Colon (tissue), 2 donors: Measurements from ENCODE around the gene GRIK3.

ENCODE experiments used
- FAIRE-seq: peaks from 2 replicates; lab custom pipeline; 2012; peaks lifted over from hg19 to GRCh38; lab: Jason Lieb, UNC
- donor health status: control.
- donor health status: control.

The GRIK3 gene

DNA sequence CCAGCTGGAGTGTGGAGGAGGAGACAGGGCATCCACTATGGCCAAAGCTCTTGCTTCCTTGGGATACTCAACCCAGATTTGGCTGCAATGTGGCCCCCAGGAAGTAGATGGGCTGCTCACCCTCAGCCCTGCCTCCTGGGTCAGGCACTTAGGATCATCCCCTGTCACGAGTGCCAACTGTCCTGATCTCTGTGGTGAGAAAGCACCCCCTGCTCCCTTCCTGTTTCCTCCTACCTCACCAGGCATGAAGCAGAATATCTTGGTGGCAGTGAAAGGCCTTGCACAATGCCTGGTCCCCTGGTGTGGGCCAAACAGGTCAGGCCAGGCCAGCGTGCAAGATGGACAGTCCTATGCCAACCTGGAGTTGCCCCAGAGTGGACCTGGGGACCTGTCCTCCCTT, 211.7 kb downstream of the GRIK3 start:
- no peak for FAIRE-seq

DNA sequence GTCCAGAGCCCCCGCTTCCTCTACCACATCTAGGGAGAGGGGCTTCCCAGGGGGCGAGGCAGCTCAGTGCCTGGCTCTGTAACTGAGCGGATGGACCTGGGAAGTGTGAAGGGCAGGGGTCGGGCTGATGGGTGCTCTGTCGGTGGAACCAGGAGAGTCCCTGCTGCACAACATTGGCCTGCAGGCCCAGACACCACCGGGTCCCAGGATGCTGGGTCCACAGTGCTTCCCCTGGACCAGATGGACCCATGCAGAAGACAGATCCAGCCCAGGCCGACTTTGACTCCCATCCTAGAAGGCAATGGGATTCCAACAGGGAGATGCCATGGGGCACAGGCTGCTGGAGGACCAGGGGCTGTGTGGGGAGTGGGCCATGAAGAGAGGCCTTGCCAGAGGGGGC, 212.9 kb downstream of the GRIK3 start:
- FAIRE-seq: no peak

DNA sequence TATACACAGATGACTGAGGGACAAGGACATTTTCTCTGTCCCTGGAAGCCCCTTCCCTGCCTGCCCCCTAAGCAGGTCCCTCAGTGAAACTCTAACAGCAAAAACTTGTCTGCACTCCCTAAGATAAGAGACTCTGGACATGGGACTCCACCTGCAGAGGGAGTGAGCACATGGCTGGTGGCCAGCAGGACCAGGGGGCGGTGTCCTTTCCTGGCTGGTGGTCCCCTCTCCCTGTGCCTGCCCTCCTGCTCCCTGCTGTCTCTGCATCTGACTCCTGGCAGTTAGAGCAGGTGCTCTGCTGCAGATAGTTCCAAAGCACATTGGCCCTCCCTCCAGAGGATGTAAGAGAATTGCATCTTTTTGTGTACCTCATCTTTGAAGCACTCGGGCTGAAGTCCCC, 215.5 kb downstream of the GRIK3 start:
- FAIRE-seq: no peak

DNA sequence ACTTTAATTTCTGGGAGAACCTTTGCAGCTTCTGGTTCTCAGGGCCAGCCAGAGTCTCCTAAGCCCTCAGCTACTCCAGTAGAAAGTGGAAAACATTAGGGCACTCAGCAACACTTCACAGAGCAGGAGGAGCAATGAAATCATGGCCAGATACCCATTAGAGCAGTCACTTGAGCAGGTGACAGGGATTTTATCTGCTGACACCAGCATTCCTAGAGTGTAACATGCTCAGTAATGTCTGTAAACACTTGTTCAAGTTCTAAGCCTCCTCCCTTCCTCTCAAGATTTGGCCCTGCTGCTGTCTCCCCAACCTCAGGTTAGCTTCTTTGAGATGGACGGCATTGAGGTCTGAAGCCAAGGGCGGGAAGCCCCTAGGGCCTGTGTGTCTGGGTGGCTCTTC, 218.0 kb downstream of the GRIK3 start:
- no peak for FAIRE-seq

DNA sequence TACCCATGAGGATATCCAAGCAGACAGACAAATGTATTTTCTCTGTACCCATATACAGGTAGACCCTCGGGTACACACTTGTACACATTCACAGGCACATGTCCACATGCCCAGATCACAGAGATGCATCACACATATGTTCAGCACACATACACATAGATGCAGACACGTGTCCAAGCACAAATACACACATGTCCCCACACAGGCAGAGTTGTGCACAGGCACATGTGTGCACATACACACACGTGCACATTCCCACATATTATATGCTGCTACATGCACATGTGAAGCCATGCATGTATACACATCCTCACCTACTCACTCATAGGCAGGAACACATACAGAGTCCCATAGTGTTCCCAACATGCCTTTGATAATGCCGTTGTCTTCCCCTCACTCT, 219.5 kb downstream of the GRIK3 start:
- FAIRE-seq: no peak

DNA sequence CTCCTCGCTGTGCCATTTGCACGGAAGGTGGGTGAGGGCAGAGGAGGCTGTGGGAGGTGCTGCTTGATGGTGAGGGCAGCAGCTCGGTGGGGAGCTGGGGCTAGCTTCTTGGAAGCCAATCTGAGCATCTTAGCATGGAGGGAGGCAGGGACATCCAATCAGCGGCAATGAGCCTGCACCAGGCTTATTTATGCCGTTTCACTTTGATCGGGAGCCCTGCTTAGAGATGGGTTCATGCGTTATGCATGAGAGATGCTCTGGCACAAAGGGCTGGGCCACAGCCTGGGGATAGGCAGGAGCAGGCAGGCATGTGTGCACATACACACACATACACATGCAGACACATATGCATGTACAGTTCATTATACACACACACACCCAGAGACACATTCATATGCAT, 220.2 kb downstream of the GRIK3 start:
- FAIRE-seq: no peak

DNA sequence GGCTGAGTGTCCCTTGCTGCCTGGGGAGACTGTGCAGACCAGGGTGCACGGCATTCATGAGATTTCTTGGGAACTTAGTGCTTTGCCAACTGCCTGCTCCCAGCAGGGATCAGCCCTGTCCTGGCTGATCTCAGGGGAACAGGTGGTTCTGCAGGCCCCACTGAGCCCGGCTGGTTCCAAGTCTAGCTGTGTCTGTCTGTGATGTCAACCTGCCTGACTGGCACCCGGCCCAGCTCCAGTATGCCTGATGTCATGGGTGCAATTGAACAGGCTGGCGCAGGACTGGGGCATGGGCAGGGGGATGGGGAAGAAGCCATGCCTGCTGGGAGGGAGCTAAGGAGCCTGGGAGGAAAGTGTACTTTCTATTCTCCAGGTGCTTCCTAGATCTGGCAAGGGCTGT, 227.1 kb downstream of the GRIK3 start:
- no peak for FAIRE-seq

DNA sequence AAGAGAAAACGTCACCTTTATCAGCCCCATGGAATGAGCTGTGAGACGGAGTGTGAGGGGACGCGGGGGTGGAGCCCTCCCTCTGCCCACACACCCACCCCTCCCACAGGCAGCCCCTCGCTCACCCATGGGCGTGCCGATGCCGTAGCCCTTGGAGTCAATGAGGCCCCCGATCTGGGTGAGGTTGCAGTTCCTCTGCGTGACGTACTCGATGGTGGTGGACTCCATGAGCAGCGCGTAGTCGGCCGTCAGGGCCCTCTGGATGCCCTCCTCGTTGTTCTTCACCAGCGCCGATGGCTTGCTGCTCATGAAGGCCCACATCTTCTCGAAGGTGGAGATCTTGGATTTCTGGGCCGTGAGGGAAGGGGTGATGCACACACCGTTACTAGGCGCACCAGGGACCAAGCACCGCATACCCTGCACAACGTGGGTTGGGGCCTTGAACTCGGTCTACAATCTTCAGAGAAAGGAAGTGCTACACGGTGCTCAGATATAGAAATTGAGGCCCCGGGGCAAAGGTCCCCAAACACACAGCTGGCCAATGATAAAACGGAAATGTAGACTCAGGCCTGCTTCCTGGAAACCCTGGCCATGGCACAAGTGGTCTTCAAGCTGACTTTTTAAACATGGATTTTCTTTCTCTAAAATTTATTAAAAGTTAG, 228.2 kb downstream of the GRIK3 start:
- FAIRE-seq: no peak

DNA sequence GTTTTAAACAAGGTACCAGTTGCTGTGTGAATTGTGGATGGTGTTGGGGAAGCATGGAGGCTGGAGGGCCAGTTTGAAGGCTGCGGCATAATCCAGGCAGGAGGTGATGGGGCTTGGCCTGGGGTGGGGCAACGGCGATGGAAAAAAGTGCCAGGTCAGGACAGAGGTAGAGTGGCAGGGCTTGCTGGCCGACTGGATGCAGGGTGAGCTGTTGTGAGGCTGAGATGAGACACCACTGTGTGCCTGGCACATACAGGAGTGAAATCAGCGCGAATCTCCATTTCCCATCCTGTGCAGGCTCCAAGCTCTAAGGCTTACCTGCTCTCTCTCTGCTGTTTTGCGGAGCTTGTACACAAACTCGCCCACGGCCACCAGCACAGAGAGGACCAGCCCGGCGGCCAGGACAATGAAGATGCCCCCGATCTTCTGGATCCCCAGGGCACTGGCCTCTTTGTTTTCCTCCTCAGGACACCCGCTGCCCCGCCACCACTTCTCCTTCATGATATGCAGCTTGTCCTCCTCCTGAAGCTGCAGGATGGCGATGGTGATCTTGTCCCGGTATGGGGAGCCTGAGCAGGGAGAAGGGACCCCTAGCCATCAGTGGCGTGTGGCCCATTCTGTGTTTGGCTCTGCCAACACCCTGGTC, 229.5 kb downstream of the GRIK3 start:
- FAIRE-seq: no peak

DNA sequence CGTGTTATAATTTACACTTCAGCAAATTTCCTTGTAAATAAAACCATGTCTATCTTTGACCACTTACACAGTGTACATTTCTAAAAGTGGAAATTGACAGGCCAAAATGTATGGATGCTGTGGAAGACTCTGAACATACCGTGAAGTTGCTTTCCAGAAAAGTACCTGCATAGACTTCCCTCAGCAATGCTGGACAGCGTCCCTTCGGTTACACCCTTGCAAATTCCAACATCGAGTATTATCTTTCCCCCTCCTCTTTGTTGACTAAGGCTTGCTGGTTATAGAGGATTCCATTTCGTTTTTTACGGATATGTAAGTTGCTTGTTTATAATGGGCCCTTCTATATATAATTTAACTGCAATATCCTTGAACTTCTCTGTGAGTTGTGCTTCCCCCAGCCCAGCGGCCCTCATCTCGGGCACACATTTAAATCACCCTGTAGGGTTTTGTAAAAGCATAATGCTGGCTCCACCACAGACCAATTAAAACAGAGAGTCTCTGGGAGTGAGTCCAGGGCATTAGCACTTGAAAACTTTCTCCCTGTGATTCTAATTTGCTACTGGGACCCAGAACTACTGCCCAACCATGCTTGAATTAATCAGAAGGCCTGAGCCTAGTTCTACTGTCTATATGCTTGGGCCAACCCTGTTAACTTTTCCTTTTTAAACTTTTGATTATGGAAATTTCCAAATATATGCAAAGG, 230.3 kb downstream of the GRIK3 start:
- FAIRE-seq: no peak

DNA sequence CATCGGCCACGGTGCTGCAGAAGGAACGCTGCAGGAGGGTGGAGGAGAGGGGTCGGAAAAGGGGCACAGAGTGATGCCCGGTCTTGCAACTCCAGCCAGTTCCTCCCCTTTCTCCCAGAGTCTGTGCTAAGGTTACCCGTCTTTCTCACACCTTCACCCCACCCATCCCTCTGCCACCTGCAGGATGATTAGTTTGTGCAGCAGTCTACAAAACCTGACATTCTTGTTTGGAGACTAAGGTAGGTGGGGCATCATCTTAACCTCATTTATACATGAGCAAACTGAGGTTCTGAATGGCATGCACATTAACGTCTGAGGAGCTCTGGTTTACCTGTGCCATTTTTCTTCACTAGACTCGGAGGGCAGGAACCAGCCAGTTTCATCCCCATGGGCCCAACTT, 232.3 kb downstream of the GRIK3 start:
- FAIRE-seq: no peak

DNA sequence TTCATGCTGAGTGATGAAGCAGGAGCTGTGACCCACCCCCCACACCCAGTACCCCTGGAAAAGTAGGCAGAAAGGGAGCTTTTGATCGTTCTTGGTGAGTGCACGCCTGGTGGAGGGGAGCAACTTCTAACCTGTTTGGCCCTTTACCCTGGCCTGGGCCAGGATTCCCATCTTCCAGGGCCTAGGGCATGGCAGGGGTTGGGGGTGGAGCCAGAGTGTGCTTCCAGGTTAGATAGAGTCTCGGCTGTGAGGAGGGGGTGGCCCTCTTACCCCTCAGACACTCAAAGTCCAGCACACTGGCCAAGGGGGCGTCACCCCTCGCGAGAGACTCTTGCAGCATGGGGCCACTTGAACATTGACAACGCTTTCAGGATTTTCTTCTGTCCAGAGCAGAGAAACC, 236.6 kb downstream of the GRIK3 start:
- no peak for FAIRE-seq

DNA sequence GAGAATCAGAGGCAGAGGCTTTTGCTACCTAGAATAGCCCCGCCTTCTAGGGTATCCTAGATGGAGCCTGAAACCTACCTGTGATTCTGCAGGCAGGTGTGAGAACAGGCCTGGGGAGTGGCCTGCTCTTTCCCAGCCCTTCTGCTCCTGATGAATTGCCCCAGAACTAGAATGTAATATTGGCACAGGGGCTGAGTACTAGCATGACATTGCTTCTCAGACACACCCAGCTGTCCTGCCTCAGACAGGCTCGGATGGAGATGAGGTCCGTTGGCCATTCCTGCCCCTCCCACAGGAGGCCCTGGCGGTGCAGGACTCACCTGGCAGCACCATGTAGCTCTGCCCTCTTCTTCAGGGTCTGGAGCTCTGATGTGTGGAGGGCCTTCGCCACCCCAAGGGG, 237.6 kb downstream of the GRIK3 start:
- no peak for FAIRE-seq

DNA sequence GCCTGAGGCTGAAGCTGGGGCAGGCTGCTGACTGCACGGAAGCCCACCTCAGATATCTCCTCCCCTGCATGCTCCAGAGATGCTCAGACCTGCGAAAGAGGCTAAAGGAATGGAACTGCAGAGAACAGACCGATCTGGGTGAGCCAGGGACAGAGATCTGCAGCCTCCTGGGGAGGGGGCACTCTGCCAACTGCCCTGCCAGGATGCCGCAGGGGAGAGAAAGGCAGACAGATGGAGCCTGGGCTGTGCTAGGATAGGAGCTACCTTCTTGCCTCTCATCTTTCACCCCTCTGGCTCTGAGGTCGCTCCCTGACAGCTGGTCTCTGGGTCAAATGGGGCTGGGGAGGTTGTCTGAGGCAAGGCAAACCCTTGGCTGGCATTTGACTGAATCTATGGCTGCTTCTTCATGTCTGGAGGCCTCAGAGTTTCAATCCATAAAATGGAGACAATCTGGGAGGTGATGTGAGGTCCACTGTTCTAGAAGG, 238.2 kb downstream of the GRIK3 start:
- FAIRE-seq: no peak

DNA sequence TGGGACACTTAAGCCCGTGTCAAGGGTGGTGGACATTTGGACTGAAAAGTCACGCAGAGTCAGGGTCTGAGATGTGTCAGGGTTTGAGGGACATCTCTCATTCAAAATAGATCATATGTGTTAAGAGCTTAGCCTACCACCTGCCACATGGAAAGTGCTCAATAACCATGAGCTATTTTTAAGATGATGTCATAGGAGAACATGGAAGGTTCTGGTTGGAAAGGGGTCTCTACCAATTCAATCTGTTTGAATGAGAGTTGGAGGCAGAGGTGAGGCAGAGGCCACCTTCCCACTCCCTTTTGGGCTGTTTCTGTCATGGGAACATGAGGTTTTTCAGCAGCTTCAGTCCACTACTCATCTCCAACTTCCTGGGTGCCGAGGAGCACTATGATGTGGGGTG, 239.9 kb downstream of the GRIK3 start:
- FAIRE-seq: no peak

DNA sequence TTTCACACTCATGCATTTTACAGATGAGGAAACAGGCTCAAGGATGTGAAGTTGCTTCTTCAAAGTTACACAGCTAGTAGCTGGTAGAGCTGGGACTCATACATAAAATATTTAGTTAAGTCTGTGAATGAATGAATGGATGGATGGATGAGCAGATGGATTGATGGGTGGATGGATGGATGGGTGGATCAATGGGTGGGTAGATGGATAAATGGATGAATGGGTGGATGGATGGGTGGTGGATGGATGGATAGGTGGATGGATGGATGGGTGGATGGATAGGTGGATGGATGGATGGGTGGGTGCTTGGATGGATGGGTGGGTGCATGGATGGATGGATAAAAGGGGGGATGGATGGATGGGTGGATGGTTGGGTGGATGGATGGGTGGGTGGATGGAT, 240.9 kb downstream of the GRIK3 start:
- no peak for FAIRE-seq

DNA sequence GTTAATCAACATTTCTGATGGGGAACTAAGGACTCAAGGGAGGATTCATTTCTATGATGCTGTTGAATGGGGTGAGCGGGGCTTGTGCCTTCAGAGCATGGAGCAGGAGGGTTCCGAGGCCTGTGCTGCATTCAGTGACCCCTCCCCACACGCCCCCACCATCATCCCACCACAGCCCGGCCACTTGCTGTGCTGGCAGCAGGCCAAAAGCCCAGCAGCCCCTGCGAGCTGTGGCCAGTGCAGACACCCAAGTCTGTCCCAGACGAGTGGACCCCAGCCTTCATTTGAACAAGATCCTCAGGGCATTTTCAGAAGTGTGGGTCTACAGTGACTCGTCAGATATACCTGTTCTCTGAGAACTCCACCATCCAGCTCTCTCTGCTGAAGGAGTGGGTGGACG, 242.0 kb downstream of the GRIK3 start:
- FAIRE-seq: no peak

DNA sequence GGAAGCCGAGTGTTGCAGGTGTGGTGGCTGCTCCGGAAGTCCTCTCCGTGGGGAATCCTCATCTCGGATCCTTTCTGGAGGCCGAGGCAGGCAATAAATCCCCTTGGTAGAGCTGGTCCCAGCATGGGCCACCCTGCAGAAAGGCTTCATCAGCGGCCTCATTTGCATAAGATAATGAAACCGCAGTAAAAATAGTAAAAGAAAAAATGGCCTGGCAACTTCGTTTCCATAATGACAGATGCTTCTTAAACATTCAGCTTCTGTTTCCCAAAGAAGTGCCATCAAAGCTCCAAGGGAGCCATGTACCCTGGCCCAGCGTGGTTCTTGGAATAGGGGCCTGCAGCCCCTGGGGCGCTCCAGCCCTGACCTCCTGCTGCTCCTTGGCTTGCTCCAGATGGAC, 244.1 kb downstream of the GRIK3 start:
- no peak for FAIRE-seq

DNA sequence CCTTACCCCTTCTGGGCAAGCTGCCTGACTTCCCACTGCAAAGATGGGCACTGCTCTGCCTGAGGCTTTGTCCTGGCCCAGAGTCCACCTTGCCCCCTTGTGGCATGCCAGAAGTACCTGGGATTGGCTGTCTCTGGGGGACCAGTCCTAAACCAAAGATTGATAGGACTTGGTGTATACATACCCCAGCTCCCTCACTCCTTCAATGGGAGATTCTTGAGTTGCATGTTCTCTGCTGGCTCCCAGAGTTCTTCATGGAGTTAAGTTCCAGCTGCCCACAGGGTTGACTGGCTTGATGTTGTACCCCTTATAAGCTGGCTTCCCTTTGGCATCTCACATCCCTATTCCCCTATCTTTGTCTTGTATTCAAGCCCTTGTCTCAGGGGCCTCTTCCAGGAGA, 244.8 kb downstream of the GRIK3 start:
- no peak for FAIRE-seq

DNA sequence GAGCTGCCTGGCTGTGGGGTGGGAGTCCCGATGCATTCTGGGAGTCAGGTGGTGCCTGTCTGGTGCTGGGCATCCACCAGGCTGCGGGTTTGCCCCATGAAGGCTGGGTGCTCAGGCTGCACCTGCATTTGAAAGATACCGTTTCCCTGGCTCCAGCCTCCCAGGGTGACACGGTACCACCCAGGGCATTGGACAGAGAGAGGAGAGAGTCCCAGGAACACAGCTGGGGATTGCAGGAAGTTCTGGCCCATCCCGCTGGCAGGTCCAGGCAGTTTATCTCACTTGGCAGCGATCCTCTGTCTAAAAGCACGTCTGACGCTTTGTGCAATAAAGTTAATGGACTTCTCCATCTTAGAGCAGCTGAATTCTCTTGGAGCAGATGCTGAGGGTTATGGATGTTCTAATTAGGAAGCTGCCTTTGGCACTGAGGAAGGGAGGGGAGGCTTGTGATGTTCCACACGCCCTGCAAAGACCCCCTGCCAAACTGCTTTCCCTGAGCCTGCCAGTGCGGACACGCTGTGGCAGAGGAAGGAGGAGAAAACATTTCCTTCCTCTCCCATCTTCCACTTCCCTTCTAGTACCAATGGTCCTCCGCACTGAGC, 246.9 kb downstream of the GRIK3 start:
- no peak for FAIRE-seq

DNA sequence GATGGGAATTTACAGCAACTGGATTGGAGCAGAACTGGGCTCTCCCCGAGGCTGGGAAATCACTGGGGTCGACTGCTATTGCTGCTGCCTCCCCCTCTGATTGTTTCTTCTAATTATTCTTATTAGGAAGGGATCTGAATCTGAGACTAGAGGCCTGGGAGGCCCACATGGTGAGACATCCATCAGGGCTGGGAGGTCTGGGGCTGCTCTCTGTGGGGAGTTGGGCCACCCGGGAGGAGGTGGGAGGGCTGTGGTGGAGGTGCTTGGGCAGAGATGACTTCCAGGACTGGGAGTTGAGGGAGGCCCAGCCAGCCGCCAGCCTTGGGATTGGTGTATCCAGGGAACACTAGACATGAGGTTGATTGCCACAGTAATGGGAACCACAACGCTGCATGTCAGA, 247.9 kb downstream of the GRIK3 start:
- FAIRE-seq: no peak

DNA sequence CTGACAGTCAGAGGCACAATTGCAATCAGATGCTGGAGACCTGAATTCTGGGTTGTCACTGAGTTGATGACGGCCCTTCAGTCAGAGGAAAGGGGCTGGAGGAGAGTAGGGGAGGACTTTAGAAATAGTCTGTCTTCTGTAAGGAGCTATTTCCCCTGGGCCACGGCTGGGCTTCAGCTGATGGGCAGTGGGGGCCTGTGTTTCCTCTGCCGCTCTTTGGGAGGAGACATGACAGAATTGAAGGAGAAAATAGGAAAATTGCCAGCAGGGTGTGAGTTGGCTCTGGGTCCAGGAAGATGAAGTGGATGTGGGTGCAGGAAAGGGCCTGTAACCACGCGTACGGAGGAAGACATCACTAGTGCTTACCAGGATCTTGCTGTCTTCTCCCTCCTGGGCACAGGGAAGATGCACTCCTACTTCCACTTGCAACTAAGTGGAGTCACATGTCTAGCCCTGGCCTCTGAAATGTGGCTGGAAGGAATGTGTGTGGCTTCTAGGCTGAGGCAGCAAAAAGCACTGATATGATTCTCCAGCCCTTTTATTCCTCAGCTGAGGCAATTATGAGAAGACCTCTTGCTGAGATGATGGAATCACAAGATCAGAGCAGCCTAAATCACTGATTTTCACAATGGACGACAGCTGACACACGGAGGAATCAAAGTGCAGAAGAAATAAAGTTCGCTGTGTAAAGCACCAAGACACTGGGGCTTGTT, 250.0 kb downstream of the GRIK3 start:
- no peak for FAIRE-seq

DNA sequence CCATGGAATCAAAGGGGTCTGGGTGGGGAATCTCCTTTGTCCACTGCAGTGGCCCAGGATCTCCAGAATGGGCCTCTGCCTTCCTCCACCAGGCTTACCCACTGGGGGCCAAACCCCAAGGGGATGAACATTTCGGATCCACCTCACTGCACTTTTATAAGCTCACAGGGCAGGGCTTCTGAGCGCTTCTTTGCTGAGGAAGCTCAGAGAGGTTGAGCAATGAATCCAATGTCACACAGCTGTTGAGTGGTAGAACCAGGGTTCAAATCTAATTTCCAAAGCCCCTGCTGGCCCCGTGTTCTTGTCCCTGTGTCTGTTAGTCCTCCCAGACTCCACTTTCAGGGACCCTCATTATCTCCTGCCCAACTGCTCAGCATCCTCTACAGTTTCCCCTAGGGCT, 250.8 kb downstream of the GRIK3 start:
- FAIRE-seq: no peak
